HEK293T (cell line): Measurements from ENCODE around the gene CELA3B.
"Not testable (repeated sequence)": the region's sequence is repeated elsewhere in the genome, so short reads cannot be mapped to it uniquely, and the experiment has no call there.

Source experiments
- ARNT ChIP-seq: fragments of 450-650 bp; IDR thresholded peaks from 2 replicates; pipeline ENCODE4 v1.6.1; 2017; ENCODE audit warnings: mild to moderate bottlenecking
- BHLHE40 ChIP-seq: fragments of 450-650 bp; IDR thresholded peaks from 2 replicates; pipeline ENCODE4 v1.6.1; 2016; ENCODE audit warnings: mild to moderate bottlenecking, moderate library complexity, borderline replicate concordance
- FOXA1 ChIP-seq: fragments of 450-650 bp; IDR thresholded peaks from 2 replicates; pipeline ENCODE4 v1.6.1; 2016; ENCODE audit warnings: mild to moderate bottlenecking
- FOXM1 ChIP-seq: fragments of 450-650 bp; IDR thresholded peaks from 2 replicates; pipeline ENCODE4 v1.6.1; 2017; ENCODE audit warnings: mild to moderate bottlenecking, borderline replicate concordance
- LEF1 ChIP-seq: fragments of 450-650 bp; IDR thresholded peaks from 2 replicates; pipeline ENCODE4 v1.6.1; 2017; ENCODE audit warnings: mild to moderate bottlenecking, borderline replicate concordance
- NFRKB ChIP-seq: fragments of 450-650 bp; IDR thresholded peaks from 2 replicates; pipeline ENCODE4 v1.6.1; 2016; ENCODE audit warnings: mild to moderate bottlenecking, moderate library complexity

DNA sequence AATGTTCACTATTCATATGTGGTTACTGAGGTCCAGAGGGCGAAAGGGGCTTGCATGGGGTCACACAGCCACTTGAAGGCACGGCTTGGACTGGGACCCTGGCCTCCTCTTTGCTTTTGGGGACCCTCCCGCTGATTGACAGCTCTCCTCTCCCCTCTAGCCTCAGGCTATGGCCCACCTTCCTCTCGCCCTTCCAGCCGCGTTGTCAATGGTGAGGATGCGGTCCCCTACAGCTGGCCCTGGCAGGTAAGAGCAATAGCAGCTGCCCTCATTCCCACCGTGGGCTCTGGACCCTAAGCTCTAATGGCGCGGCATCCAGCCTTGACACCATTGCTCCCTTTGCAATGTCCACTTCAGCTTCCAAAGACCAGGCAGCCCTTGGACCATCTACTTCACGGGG, 1.4 kb downstream of the CELA3B start:
- not testable (repeated sequence) for TF ChIP-seq FOXM1, FOXA1, NFRKB, ARNT, BHLHE40, LEF1
